ENCODE results near the gene COL4A3.

GRCh38 chr2:227363756-227364155 lies 199.3 kb downstream of the COL4A3 start:
- TF ChIP-seq EP300 (IDR thresholded peaks at IDR 0.05) (no peak), CTCF (IDR thresholded peaks at IDR 0.05) (no peak), POLR2A (IDR thresholded peaks at IDR 0.05) (no peak), POLR2AphosphoS5 (IDR thresholded peaks at IDR 0.05) (no peak)

All from stomach (tissue), 4 donors.